Heart right ventricle (tissue), 16 donors: ENCODE data around the gene CYP4A22. TPM values are rescaled to one million over a fixed set of nuclear protein-coding genes. Genes with fewer than 3 reads are reported as not detected.

Experiments
- ATAC-seq, 8 donors: fragments of 200-7000 bp; cut with Tn5 transposase; one replicate each; pipeline ENCODE4 v1.9.1; 2020; ENCODE audit warnings: mild to moderate bottlenecking in 8 of 8, moderate library complexity in 8 of 8, moderate number of reproducible peaks in 1 of 8
- DNase-seq, 2 donors: peaks; one replicate each; pipeline ENCODE4 v3.0.0-alpha.2; 2020
- H3K27ac ChIP-seq, 10 donors: fragments of 200-600 bp; sonication (generic) in 2 of 10; one replicate each; pipeline versions ENCODE4 v1.5.0 to v1.8.0; 2020 to 2022; ENCODE audit warnings: mild to moderate bottlenecking in 3 of 10
- H3K27me3 ChIP-seq, 7 donors: fragments of 200-600 bp; one replicate each; pipeline ENCODE4 v1.8.0; 2021 to 2022; ENCODE audit warnings: mild to moderate bottlenecking in 2 of 7
- H3K36me3 ChIP-seq, 9 donors: fragments of 200-600 bp; sonication (generic) in 1 of 9; one replicate each; pipeline versions ENCODE4 v1.5.0 to v1.8.0; 2020 to 2022; ENCODE audit warnings: mild to moderate bottlenecking in 2 of 9
- H3K4me1 ChIP-seq, 9 donors: fragments of 200-600 bp; sonication (generic) in 1 of 9; one replicate each; pipeline versions ENCODE4 v1.5.0 to v1.8.0; 2020 to 2022; ENCODE audit warnings: mild to moderate bottlenecking in 4 of 9
- H3K4me3 ChIP-seq, 10 donors: fragments of 200-600 bp; sonication (generic) in 2 of 10; one replicate each; pipeline versions ENCODE4 v1.5.0 to v1.8.0; 2020 to 2022; ENCODE audit warnings: mild to moderate bottlenecking in 7 of 10, moderate library complexity in 2 of 10
- H3K9me3 ChIP-seq, 11 donors: fragments of 200-600 bp in 10 of 11; sonication (generic) in 2 of 11; one replicate each; pipeline versions ENCODE4 v1.5.0 to v1.8.0; 2013 to 2022; ENCODE audit warnings: mild to moderate bottlenecking in 2 of 11, control low read depth in 1 of 11, moderate library complexity in 1 of 11
- CTCF ChIP-seq, 9 donors: fragments of 200-600 bp; sonication (generic) in 2 of 9; IDR thresholded peaks; one replicate each; pipeline versions ENCODE4 v1.5.0 to v1.8.0; 2021 to 2022; ENCODE audit warnings: antibody characterized with exemption in 9 of 9, mild to moderate bottlenecking in 5 of 9, moderate library complexity in 1 of 9
- WGBS, 2 donors: extraction: QIAGEN DNeasy Blood & Tissue Kit; methylation state at CpG; one replicate each; pipeline ENCODE4 v1.1.7; 2013; ENCODE audit warnings: inconsistent platforms in 1 of 2; 5-methylcytosine and 5-hydroxymethylcytosine counted together
- intact Hi-C, 10 donors: fragments of 100-400 bp; cut with DNase I; formaldehyde crosslinking; loops; one replicate each; pipeline versions ENCODE4 v1.11.1 to v1.14.2; 2022
- polyA plus RNA-seq, 2 donors: library from polyadenylated mRNA; stranded (reverse); fragments of 200-250 nt; gene quantifications; one replicate each; pipeline ENCODE4 v1.2.3, GENCODE V29; 2013
- total RNA-seq, 10 donors: library from RNA; stranded (reverse); fragmentation: NEBNext Ultra II Directional in 3 of 10; extraction: Animal tissue kit (Norgen Biotek cat#: 25700) in 3 of 10; gene quantifications; one replicate each; pipeline versions ENCODE4 v1.2.1 to v1.2.4, GENCODE V29; 2021 to 2023
- donor health status: Arrhythmogenic right ventricular cardiomyopathy.
- donor health status: ischemic (EF 13 %, LVEDD 7.1; RV severe dilation, severe dysfunction).
- donor health status: healthy with polysubstance abuse.
- donor health status: DM: no; HTN: yes; CAD: no.
- donor health status: DM: no; HTN: no; CAD: no.
- donor health status: ischemic (EF 25% LVEDD 6.9; RV normal size, moderate dysfunction).
- donor health status: ischemic (EF 25% LVEDD 5.7; RV mildly dilated, moderate dysfunction).
- donor health status: healthy.
- donor health status: DM: yes; HTN: yes; CAD: no.
- donor health status: Ischemic cardiomyopathy.
- donor health status: ischemic (EF 35%, LVEDD 5.7; RV mildly dilated, moderate dysfunction).
- donor health status: nonischemic (EF 11% LVEDD 7.7; RV severe dilation, severe dysfunction).
- donor health status: DM: yes; HTN: yes; CAD: no.
- donor health status: PGD.
- donor health status: ischemic (EF 29% LVEDD 5.4; RV normal size, mild dysfunction).
- donor health status: nonischemic (EF 23%, LVEDD 6.1; RV moderate dilation, normal function).

CYP4A22 gene
- total and polyA plus RNA-seq, 12 donors: not detected

GRCh38 chr1:47181095-47181954 lies 44.1 kb downstream of the CYP4A22 start:
- 37 to 44% methylated on average over 18 of the region's 18 CpGs for WGBS, 2 donors
- no peak overlapping the region for H3K4me3 ChIP-seq

GRCh38 chr1:47181955-47182675 lies 44.9 kb downstream of the CYP4A22 start:
- WGBS, 2 donors: 75 to 84% methylated on average over 7 of the region's 7 CpGs
- no peak for TF ChIP-seq CTCF (IDR thresholded peaks at IDR 0.05)
- H3K4me3 ChIP-seq: no peak overlapping the region
- no peaks in the 10 kb centered on the region for H3K9me3 ChIP-seq
- no peak overlapping the region for H3K27ac ChIP-seq
- no peaks in the 10 kb centered on the region for H3K36me3 ChIP-seq
- ATAC-seq: no peak
- no peak for DNase-seq
- H3K27me3 ChIP-seq: peaks cover 0 to 34% (median 13%) of the 10 kb centered on the region in 7 donors
- H3K4me1 ChIP-seq: peaks cover 3 to 18% (median 13%) of the 10 kb centered on the region in 9 donors
- intact Hi-C loops: loop anchor here in 6 of 10 donors (5.0 to 10.0 kb wide), 6 partner anchors 233 to 543 kb away; partner anchors contain the start of gene FOXE3 (in 1 of the 6)

More at GRCh38 chr1:47181095-47181954, 44.1 kb downstream of the CYP4A22 start:
- DNase-seq (no peak), ATAC-seq (no peak)
- H3K27me3 ChIP-seq: peaks cover 0 to 34% (median 13%) of the 10 kb centered on the region in 7 donors
- intact Hi-C loops: loop anchor here in 6 of 10 donors (5.0 to 10.0 kb wide), 6 partner anchors 233 to 543 kb away; partner anchors contain the start of gene FOXE3 (in 1 of the 6)
- no peak for TF ChIP-seq CTCF (IDR thresholded peaks at IDR 0.05)
- H3K4me1 ChIP-seq: peaks cover 3 to 18% (median 13%) of the 10 kb centered on the region in 9 donors
- no peaks in the 10 kb centered on the region for H3K36me3 ChIP-seq
- no peak overlapping the region for H3K27ac ChIP-seq
- H3K9me3 ChIP-seq: no peaks in the 10 kb centered on the region

- Histone ChIP-seq H3K4me1 (peaks cover 3 to 18% (median 13%) of the 10 kb centered on the region in 9 donors), H3K9me3 (no peaks in the 10 kb centered on the region), H3K27me3 (peaks cover 0 to 34% (median 13%) of the 10 kb centered on the region in 7 donors), H3K4me3 (no peak overlapping the region), H3K27ac (no peak overlapping the region), H3K36me3 (no peaks in the 10 kb centered on the region)
- no peak for TF ChIP-seq CTCF (IDR thresholded peaks at IDR 0.05)
- WGBS, 2 donors: 52 to 57% methylated on average over 7 of the region's 7 CpGs
- DNase-seq: no peak
- intact Hi-C loops: loop anchor here in 6 of 10 donors (5.0 to 10.0 kb wide), 6 partner anchors 232 to 542 kb away; partner anchors contain the start of gene FOXE3 (in 1 of the 6)
- no peak for ATAC-seq
Observed at GRCh38 chr1:47182676-47183235, 45.5 kb downstream of the CYP4A22 start.
